Peyer's patch (tissue), 4 donors: Measurements from ENCODE around the gene TMC3.

ENCODE experiments used
- POLR2A ChIP-seq, 2 donors: fragments of 450-650 bp; IDR thresholded peaks; one replicate each; pipeline ENCODE4 v1.5.1; 2017; ENCODE audit warnings: antibody characterized with exemption in 2 of 2, mild to moderate bottlenecking in 2 of 2, moderate library complexity in 2 of 2
- TF ChIP-seq, protein P1 (sequence below), 6 experiments: fragments of 450-650 bp in 4 of 6; fragments of 200-600 bp in 2 of 6; sonication (generic) in 1 of 6; IDR thresholded peaks; one replicate each; pipeline ENCODE4 v1.5.1; 2017 to 2019; ENCODE audit warnings: antibody characterized with exemption in 6 of 6, mild to moderate bottlenecking in 3 of 6, moderate library complexity in 1 of 6

DNA sequence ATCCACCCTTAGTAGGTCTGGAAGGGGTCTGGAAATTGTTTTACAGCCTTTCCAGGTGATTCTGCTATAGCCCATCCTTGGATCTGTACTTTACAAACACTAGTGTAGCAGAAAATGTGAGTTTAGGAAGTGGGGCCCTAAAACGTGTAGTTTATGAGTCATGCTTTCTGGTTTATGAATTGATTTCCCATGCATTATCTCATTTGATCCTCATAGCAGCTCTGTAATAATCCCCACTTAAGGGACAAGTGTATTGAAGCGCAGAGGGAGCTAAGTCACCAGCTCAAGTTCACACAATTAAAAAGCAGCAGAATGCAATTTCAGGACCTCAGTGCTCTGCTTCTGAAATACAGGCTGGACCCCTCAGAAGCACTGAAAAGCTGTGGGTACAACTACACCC is 27.4 kb downstream of the TMC3 start:
- TF ChIP-seq, protein P1, sequence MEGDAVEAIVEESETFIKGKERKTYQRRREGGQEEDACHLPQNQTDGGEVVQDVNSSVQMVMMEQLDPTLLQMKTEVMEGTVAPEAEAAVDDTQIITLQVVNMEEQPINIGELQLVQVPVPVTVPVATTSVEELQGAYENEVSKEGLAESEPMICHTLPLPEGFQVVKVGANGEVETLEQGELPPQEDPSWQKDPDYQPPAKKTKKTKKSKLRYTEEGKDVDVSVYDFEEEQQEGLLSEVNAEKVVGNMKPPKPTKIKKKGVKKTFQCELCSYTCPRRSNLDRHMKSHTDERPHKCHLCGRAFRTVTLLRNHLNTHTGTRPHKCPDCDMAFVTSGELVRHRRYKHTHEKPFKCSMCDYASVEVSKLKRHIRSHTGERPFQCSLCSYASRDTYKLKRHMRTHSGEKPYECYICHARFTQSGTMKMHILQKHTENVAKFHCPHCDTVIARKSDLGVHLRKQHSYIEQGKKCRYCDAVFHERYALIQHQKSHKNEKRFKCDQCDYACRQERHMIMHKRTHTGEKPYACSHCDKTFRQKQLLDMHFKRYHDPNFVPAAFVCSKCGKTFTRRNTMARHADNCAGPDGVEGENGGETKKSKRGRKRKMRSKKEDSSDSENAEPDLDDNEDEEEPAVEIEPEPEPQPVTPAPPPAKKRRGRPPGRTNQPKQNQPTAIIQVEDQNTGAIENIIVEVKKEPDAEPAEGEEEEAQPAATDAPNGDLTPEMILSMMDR (IDR thresholded peaks at IDR 0.05) = no peak
- TF ChIP-seq POLR2A (IDR thresholded peaks at IDR 0.05) = no peak
